GM13976 (cell line): Measurements from ENCODE around the gene BCAS3.

Experiments
- DNase-seq: peaks from one replicate; pipeline ENCODE4 v3.0.0; 2012; ENCODE audit warnings: low spot score
- CTCF ChIP-seq: IDR thresholded peaks from 2 replicates; pipeline ENCODE4 v1.5.1; 2012; ENCODE audit warnings: borderline replicate concordance, mild to moderate bottlenecking; ENCODE audit not compliant: insufficient read depth; ENCODE audit errors: extremely low read depth, missing control alignments, control extremely low read depth
- in situ Hi-C: fragments of 300-500 bp; cut with MboI; formaldehyde crosslinking; loops from one replicate; pipeline ENCODE4 v1.12.0; 2022; ENCODE audit warnings: low sequenced_read_pairs, mixed read lengths, inconsistent platforms; ENCODE audit not compliant: unreplicated experiment

Gene BCAS3

GRCh38 chr17:61007980-61008379 is 330.3 kb downstream of the BCAS3 start:
- in situ Hi-C loops, result loop anchor here (25.0 kb wide), 1 partner anchor 354 kb away; no protein-coding TSS in a partner anchor
- no peak for TF ChIP-seq CTCF
- no peak for DNase-seq

- in situ Hi-C loops, result loop anchor here (25.0 kb wide), 1 partner anchor 353 kb away; no protein-coding TSS in a partner anchor
- TF ChIP-seq CTCF, result no peak
- no peak for DNase-seq
These were observed 332.0 kb downstream of the BCAS3 start for GRCh38 chr17:61009663-61010062.

DNA sequence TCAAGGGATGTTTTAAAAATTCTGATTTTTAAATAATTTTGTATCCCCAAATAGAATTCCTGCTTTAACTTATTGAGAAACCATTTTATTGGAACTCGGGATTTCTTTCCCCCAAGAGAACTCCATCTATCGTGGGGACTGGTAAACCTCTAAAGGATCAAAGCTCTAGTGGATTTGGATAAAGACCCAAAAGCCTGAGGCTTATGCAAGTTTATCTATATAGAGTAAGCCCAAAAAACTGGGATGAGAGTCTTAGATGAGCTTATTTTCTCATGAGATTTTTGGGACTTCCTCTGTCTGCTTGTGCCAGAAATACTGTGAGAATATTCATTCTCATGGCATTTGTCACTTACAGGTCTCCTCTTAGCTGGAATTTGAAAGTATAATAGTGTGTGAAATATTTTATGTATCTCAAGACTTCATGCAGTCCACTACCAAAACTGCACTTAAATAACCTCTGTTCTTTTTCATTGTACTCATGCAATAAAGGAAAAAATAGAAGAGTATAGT is 333.1 kb downstream of the BCAS3 start:
- in situ Hi-C loops, result loop anchor here (25.0 kb wide), 1 partner anchor 352 kb away; no protein-coding TSS in a partner anchor
- no peak for DNase-seq
- no peak for TF ChIP-seq CTCF

DNA sequence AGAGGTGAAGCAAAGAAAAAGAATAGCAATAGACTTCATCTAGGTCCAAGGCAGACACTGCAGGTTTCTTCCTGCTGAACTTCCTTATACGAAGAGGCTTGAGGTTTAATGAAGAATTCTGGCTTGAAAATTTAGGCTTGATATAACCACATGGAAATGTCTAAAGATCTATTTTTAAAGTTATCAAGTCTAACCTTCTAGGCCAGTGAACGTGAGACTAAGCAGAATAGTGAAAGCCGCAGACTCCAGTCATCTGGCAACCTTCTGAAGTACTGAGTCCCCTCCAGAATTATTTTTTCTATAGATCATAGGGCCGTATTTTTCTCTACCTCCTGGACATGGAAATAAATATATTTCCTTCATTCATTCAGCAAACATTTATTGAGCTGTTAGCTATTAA is 333.6 kb downstream of the BCAS3 start:
- DNase-seq, result no peak
- TF ChIP-seq CTCF, result no peak
- in situ Hi-C loops, result loop anchor here (25.0 kb wide), 1 partner anchor 351 kb away; no protein-coding TSS in a partner anchor

DNA sequence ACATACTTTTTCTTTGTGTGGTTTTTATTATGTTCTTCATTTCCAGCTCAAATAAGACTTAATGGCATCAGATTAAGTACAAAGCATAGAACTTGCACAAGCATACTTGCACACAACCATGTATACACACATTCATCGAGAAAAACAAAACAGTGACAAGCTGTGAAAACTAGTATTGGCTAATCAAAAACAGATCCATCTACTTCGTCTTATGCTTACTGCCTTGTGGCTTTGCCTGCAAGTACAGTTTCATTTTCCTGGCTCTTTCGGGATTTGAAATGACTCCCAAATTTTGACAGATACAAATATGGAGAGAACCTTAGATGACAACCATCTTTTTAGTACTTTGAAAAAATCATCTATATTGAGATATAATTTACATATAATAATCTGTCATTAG is 338.3 kb downstream of the BCAS3 start:
- no peak for TF ChIP-seq CTCF
- in situ Hi-C loops, result loop anchor here (25.0 kb wide), 1 partner anchor 346 kb away; no protein-coding TSS in a partner anchor
- DNase-seq, result no peak

DNA sequence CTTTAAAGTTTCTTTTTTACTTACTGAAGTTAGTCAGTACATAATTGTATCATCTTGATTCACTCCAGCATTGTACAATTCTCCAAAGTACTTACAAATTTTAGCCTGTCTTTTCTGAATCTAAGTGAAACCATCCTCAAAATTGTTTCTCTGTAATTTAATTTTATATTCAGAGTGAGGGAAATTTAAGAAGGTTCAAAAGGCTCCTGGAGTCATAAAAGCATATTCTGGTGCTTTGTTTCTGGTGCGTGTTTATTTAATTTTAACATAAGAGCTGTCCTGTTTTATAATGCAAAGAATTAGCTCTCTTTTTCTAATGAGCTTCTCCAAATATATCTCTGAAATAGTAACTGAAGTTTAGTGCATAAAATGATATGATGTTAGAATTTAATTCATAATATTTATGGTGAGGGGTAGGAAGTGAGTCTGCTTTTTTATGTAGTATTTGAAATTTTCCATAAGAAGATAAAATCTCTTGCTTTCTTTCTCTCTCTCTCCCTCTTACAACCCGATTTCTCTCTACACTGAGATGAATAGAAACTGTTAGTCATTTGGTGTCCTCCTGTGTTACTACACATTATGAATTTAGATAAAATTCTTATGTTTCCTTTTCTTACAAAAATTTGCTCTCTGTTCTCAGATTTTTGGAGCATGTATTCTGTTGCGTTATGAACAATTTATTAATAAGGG is 339.8 kb downstream of the BCAS3 start:
- DNase-seq, result no peak
- TF ChIP-seq CTCF, result no peak
- in situ Hi-C loops, result loop anchor here (25.0 kb wide), 1 partner anchor 345 kb away; no protein-coding TSS in a partner anchor

DNA sequence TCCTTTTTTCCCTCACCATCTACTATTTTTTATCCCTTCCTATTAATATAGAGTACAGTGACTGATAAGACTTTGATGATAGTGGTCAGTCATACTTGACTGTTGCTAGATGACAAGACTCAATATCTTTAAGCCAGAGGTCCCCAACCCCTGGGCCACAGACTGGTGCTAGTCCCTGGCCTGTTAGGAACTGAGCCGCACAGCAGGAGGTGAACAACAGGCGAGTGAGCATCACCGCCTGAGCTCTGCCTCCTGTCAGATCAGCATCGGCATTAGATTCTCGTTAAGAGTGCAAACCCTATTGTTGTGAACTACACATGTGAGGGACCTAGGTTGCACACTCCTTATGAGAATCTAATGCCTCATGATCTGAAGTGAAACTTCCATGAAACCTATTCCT is 341.3 kb downstream of the BCAS3 start:
- no peak for DNase-seq
- in situ Hi-C loops, result loop anchor here (25.0 kb wide), 1 partner anchor 343 kb away; no protein-coding TSS in a partner anchor

More for the DNA sequence above, 341.3 kb downstream of the BCAS3 start:
- TF ChIP-seq CTCF, result no peak
